ENCODE measurements around the gene RNF223. TPM values are rescaled to one million over a fixed set of nuclear protein-coding genes. Genes with fewer than 3 reads are reported as not detected.
A peak's percentile ranks its signal among the peaks of the same experiment; 100 is the strongest.

RNF223 gene
- not detected for total RNA-seq
- long read RNA-seq = 0 reads

DNA sequence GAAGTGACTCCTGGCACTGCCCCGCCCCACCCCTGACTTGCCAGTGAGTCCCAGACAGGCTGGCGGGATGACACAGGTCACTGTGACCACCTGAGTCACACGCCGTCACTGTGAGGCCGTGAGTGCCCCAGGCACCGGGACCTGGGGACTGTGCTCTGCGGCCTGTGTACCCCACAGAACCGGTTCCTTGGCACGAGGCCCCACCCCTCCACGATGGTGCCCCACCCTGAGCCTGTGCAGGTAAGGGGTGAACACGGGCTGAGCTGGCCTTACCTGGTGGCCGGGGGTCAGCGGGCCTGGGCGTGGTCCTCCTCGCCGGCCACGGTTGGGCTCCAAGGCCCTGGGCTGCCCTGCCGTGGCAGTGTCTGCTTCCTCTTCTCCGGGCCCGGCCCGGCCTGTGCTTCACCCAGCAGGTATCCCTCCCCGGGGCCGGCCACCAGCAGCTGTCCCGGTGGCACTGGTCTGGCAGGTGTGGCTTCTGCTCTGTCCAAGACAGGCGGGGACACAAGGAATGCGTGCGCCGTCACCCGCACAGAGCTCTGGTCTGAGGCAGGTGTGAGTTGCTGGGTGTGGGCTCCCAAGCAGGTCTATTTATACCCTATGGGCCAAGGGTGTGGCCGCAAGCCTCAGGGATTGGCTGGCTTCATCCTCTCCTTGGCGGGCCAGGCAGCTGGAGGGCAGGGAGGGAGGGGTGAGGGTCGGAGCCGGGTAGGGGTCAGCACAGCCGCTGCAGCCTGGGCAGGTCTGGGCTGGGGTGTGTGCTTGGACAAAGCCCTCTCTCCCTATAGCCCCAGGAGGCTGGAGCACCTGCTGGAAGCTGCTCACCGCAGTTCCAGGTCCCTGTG lies at the start of gene RNF223:
RNF223 (minus strand) TSS at position 564 of the 845 bp plus-strand sequence. CDS start 1,740 bp downstream, outside the sequence.
- DNase-seq (ENCODE audit: low spot score) = no peak
- intact Hi-C loops (cut with DNase I) = no loop called here

GRCh38 chr1:1122981-1123480 lies 48.9 kb upstream of the RNF223 start:
- no peak for DNase-seq (ENCODE audit: low spot score)
- intact Hi-C loops (cut with DNase I) = loop anchor here (1.0 to 5.0 kb wide), 3 partner anchors 128 to 249 kb away; no protein-coding TSS in a partner anchor

GRCh38 chr1:1122078-1122811 lies 48.1 kb upstream of the RNF223 start:
- intact Hi-C loops (cut with DNase I) = loop anchor here (1.0 to 5.0 kb wide), 3 partner anchors 129 to 250 kb away; no protein-coding TSS in a partner anchor
- peak; percentile 92 for DNase-seq (ENCODE audit: low spot score)

- DNase-seq (ENCODE audit: low spot score) = no peak
- intact Hi-C loops (cut with DNase I) = loop anchor here (1.0 to 5.0 kb wide), 3 partner anchors 129 to 251 kb away; no protein-coding TSS in a partner anchor
Observed at GRCh38 chr1:1121611-1122077, 47.5 kb upstream of the RNF223 start.

DNA sequence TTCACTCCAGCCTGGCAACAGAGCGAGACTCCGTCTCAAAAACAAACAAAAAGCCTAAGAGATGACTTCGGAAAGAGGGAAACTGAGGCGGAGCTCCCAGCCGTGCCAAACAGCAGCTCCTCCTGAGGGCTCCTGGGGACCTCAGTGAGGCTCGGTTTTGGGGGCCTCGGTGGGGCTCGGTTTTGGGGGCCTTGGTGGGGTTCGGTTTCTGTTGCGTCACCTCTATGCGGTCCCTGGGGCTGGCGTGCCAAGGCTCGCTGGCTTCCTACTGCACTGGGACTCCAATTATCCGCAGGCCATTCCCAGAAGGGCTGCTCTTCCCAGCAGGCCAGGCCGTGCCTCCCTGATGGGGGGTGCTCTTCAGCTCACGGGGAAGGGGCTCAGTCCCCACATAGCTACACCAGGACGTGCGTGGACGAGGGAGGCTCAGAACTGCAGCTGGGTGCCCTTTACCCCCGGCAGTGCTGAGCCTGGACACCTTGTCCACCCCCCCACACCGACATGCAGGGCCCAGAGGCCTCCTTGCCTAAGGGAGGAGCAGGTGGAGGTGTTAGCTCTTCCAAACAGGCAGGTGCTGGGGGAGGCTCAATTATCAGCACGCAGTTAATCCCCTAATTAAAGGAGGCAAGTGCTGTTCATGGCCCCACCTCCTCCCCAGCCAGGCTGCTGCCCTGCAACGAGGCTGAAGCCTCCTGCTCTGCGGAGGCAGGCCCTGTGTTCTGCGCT lies 46.9 kb upstream of the RNF223 start:
- no peak for DNase-seq (ENCODE audit: low spot score)

GRCh38 chr1:1120096-1120495 lies 46.0 kb upstream of the RNF223 start:
- DNase-seq (ENCODE audit: low spot score) = no peak
- intact Hi-C loops (cut with DNase I) = loop anchor here (5.0 kb wide), 1 partner anchor 252 kb away; no protein-coding TSS in a partner anchor

More for the DNA sequence above, 46.9 kb upstream of the RNF223 start:
- intact Hi-C loops (cut with DNase I) = loop anchor here (5.0 kb wide), 1 partner anchor 251 kb away; no protein-coding TSS in a partner anchor

DNA sequence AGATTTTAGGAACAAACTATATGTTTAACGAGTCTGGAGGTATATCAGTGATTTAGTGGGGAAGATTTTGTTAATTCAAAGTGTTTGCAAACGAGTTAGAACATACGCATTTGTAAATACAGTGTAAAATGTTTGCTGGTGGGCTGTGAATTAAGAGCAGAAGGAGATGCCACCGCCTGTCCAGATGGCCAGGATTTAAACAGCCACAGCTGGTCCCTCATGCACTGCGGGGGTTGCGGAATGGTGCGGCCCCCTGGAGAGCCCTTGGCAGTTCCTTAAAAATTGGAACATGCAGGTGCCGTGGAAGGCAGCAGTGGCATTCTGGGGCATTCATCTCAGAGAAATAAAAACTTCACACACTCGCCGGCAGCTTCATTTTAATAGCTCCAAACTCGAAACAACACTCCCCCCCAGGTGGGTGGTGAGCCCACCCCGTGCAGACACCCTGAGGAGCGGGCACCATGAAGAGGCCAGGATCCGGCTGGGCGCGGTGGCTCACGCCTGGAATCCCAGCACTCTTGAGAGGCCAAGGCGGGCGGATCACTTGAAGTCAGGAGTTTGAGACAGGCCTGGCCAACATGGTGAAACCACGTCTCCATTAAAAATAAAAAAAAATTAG lies 45.3 kb upstream of the RNF223 start:
- no peak for DNase-seq (ENCODE audit: low spot score)
- intact Hi-C loops (cut with DNase I) = loop anchor here (5.0 kb wide), 1 partner anchor 97 kb away; the partner anchor contains the start of gene AGRN

GRCh38 chr1:1118876-1119220 lies 44.7 kb upstream of the RNF223 start:
- intact Hi-C loops (cut with DNase I) = loop anchor here (5.0 kb wide), 1 partner anchor 97 kb away; the partner anchor contains the start of gene AGRN
- no peak for DNase-seq (ENCODE audit: low spot score)

DNA sequence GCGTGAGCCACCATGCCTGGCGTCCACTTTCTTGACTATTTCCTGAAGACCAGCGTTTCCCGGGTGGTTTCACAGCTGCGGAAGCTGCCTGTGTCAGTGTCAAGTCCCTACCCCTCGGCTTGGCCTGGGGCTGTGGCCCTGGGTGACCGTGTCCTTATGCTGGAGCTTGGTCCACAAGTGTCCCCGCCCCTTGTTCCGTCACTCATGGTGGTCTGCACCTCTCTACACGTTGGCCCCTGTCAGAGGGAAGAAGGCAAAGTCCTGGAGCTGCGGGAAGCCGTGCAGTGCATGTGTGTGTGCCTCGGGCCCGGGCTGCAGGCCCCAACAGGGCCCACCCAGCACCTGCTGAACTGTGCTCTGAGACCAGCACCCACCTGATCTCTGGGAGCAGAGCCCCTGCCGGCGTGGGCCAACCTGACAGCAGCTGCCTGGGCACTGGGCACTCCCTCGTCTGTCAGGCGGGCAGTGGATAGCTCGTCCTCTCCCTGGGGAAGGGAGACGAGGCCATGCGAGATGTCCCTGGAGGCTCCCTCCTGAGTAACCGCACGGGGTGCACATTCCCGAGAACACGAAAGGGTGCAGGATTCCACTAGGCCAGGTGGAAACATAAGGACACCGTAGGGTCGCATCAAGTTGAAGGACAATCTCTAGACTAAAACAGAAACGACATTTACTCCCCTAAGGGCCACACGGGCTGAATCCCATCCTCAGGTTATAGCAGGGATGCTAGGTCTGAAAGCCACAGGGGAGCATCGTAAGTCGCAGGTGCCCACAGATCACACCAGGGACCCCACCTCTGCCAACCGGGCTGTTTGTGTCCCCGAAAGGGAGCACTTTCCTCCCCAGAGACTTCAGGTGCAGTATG lies 44.1 kb upstream of the RNF223 start:
- intact Hi-C loops (cut with DNase I) = loop anchor here (5.0 kb wide), 1 partner anchor 96 kb away; the partner anchor contains the start of gene AGRN
- DNase-seq (ENCODE audit: low spot score) = no peak

DNA sequence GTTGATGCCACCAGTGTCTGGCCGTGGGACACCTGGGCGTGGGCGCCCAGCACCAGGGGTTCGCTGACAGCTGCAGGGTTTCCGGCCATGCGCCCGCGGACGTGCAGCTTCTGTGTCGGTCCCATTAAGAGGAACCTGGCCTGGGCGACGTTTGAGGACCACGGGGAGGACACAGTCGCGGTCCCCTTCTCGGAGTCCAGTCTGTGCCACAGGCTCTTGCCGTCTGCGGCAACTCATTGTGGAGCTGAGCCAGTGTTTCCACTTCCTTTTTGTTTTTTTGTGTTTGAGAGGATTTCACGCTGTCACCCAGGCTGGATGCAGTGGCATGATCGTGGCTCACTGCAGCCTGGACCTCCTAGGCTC lies 43.3 kb upstream of the RNF223 start:
- intact Hi-C loops (cut with DNase I) = loop anchor here (2.0 to 5.0 kb wide), 2 partner anchors 95 to 115 kb away; partner anchors contain the start of genes AGRN, B3GALT6 and SDF4
- DNase-seq (ENCODE audit: low spot score) = no peak

- DNase-seq (ENCODE audit: low spot score) = no peak
- intact Hi-C loops (cut with DNase I) = loop anchor here (2.0 to 5.0 kb wide), 2 partner anchors 95 to 116 kb away; partner anchors contain the start of genes AGRN, B3GALT6 and SDF4
Observed at GRCh38 chr1:1116701-1117468, 42.8 kb upstream of the RNF223 start.

DNA sequence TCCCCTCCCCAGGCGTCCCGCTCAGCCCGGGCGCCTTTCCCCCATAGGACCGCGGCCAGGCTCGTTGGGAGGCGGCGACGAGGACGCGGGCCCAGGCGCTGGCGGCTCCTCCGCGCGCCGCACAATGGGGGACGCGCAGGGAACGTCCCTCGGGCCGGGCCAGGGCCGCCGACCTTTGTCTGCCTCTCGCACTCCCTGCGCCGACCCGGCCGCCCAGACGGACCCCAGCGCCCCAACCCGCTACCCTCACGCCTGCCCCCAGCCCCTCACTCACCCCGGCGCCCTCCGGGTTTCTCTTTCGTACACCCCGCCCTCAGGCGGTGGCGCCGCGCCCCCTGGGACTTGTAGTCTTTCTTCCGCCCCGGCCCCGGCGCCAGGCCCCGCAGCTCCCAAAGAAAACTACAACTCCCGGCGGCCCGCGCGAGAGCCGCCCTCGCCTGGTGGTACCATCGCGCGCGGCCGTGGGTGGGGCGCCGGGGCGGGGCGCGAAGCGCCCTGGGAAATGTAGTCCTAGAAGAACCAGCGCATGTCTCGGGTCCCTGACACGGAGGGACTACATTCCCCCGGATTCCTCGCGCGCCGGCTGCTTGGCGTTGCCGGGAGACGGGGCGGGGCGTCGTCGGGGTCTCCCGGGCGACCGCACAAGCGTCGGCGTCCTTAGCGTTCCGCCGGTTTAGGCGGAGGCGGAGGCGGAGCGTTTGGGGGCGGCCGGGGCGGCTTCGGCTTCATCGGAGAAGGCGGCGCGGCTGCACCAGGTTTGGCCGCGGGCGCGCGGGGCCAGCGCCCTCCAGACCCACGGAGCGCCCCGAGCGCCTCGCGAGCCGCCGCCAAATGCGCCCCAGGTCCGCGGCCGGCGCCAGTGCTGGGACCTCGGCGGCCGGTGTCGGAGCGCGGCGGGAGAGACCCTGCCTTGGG lies 41.9 kb upstream of the RNF223 start, which contains the start of gene C1orf159:
C1orf159 (minus strand) TSS at position 304 of the 915 bp plus-strand sequence. CDS start 24,546 bp downstream, outside the sequence.
- intact Hi-C loops (cut with DNase I) = loop anchor here (2.0 to 5.0 kb wide), 2 partner anchors 94 to 117 kb away; partner anchors contain the start of genes AGRN, B3GALT6 and SDF4
- DNase-seq (ENCODE audit: low spot score) = peak; percentile 99

DNA sequence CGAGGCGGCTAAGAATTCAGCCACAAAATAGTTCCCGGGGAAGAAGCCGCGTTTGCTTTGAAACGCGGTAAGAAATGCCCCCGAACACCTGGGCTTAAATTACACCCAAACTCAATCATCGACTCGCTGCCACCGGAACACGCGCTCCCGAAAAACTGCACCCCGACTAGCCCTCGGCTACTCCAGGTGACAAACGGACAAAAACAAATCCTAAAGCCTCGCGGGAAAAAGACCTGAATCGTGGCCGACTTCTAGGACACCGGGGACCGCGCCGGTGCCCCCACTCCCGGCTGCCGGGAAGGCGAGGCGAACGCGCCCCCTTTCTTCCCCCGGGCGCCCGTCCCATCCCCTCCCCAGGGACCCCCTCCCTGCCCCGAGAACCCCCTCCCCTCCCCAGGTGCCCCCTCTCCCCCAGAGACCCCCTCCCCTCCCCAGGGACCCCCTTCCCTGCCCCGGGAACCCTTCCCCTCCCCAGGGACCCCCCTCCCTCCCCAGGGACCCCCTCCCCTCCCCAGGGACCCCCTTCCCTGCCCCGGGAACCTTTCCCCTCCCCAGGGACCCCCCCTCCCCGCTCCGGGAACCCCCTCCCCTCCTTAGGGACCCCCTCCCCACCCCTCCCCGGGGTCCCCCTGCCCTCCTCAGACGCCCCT lies 41.2 kb upstream of the RNF223 start:
- intact Hi-C loops (cut with DNase I) = loop anchor here (5.0 kb wide), 1 partner anchor 93 kb away; the partner anchor contains the start of gene AGRN
- no peak for DNase-seq (ENCODE audit: low spot score)

DNA sequence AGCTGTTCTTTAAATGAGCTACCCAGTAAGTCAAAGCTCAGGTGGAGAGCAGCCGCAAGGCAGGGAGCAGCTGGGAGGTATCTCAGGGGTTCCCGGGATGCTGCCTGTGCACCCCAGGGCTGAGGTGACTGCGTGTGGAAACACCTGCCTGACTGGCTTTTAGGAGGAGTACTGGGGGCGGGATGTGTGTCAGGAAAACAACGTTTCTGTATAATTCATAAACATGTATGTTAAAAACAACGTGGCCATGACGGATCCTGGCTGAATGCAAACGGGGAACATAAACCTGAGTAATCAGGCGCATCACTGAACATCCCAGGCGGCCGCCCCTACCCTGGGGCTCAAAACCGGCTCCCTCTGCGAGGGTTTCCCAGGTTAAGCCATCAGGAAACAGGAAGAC lies 40.3 kb upstream of the RNF223 start:
- intact Hi-C loops (cut with DNase I) = no loop called here

More for the DNA sequence above, 40.3 kb upstream of the RNF223 start:
- no peak for DNase-seq (ENCODE audit: low spot score)
